HepG2 (cell line): ENCODE data around the gene JAK1. TPM values are rescaled to one million over a fixed set of nuclear protein-coding genes. Genes with fewer than 3 reads are reported as not detected.

ENCODE experiments used
- ATAC-seq: fragments of 200-7000 bp; cut with Tn5 transposase; 3 replicates; pipeline ENCODE4 v1.9.1; 2020; ENCODE audit warnings: mild to moderate bottlenecking, moderate library complexity
- BruUV-seq: library from RNA; stranded (reverse); fragments of 400-500 nt; replicated peaks from 2 replicates; lab custom pipeline; 2021; lab: Mats Ljungman, UMichigan
- CTCF ChIA-PET: fragments of 300-600 bp; formaldehyde crosslinking; extraction: SDS; loops from one replicate; lab custom pipeline; 2021; ENCODE audit warnings: low total read pairs, inconsistent platforms, low intra/inter-chr PET ratio; lab: Yijun Ruan, JAX
- POLR2A ChIA-PET: fragments of 350-600 bp; sonication (Branson Sonifier 250); formaldehyde crosslinking; loops from one replicate; lab custom pipeline; 2020; ENCODE audit warnings: antibody characterized with exemption, inconsistent platforms; lab: Yijun Ruan, JAX
- DNase-seq: peaks from one replicate; pipeline ENCODE4 v3.0.0-alpha.2; 2015; ENCODE audit warnings: low spot score
- FAIRE-seq: peaks from 3 replicates; lab custom pipeline; 2011; peaks lifted over from hg19 to GRCh38; lab: Jason Lieb, UNC
- H2AFZ ChIP-seq: one replicate; pipeline ENCODE4 v1.6.1; 2011; ENCODE audit warnings: low read length, inconsistent platforms
- H3K27ac ChIP-seq: fragments of 300-600 bp; 3 replicates; pipeline ENCODE4 v1.8.0; 2011; ENCODE audit warnings: mixed run types, mild to moderate bottlenecking, mixed read lengths, low read length, inconsistent platforms; ENCODE audit not compliant: insufficient read depth; ENCODE audit errors: extremely low read length
- H3K27me3 ChIP-seq, 2 experiments: fragments of 200-600 bp in 1 of 2; 2 replicates in 1 of 2; 3 replicates in 1 of 2; pipeline versions ENCODE4 v1.6.0 to v1.8.0; 2011; ENCODE audit warnings: low read length in 2 of 2, mild to moderate bottlenecking in 2 of 2, moderate library complexity in 2 of 2, inconsistent platforms in 1 of 2; ENCODE audit not compliant: insufficient read depth in 2 of 2, control insufficient read depth in 1 of 2
- H3K36me3 ChIP-seq, 2 experiments: fragments of 200-600 bp in 1 of 2; replicated peaks in 1 of 2; 2 replicates in 1 of 2; 3 replicates in 1 of 2; pipeline versions ENCODE4 v1.5.1 to v1.8.0; 2011; ENCODE audit warnings: low read length in 2 of 2, inconsistent platforms in 1 of 2; ENCODE audit not compliant: insufficient read depth in 2 of 2, control insufficient read depth in 1 of 2
- H3K4me1 ChIP-seq: 2 replicates; pipeline ENCODE4 v1.5.1; 2012; ENCODE audit warnings: low read length, inconsistent platforms; ENCODE audit not compliant: insufficient read depth
- H3K4me2 ChIP-seq: 2 replicates; pipeline ENCODE4 v1.6.0; 2011; ENCODE audit warnings: low read depth, low read length, inconsistent platforms
- H3K4me3 ChIP-seq, 3 experiments: fragments of 200-600 bp in 1 of 3; sonication (generic), shearing (Covaris generic) in 1 of 3; replicated peaks in 1 of 3; 2 replicates each; pipeline ENCODE4 v1.5.1; 2011 to 2016; ENCODE audit warnings: low read length in 3 of 3, inconsistent platforms in 2 of 3, low read depth in 2 of 3, mild to moderate bottlenecking in 2 of 3, control low read depth in 1 of 3, mixed read lengths in 1 of 3; ENCODE audit not compliant: insufficient read depth in 1 of 3
- H3K79me2 ChIP-seq: one replicate; pipeline ENCODE4 v1.6.1; 2011; ENCODE audit warnings: low read length, inconsistent platforms; ENCODE audit not compliant: insufficient read depth
- H3K9ac ChIP-seq: 2 replicates; pipeline ENCODE4 v1.6.0; 2011; ENCODE audit warnings: mild to moderate bottlenecking, low read depth, low read length, inconsistent platforms; ENCODE audit not compliant: insufficient read depth
- H3K9me3 ChIP-seq: 2 replicates; pipeline ENCODE4 v1.5.1; 2012; ENCODE audit warnings: mild to moderate bottlenecking, low read length
- H4K20me1 ChIP-seq: 2 replicates; pipeline ENCODE4 v1.6.0; 2011; ENCODE audit warnings: inconsistent platforms, mild to moderate bottlenecking, low read length, moderate library complexity; ENCODE audit not compliant: insufficient read depth
- CENPT ChIP-seq: sonication (generic); formaldehyde crosslinking; IDR thresholded peaks from 2 replicates; pipeline ENCODE4 v1.8.0; 2022; ENCODE audit warnings: low read depth, mild to moderate bottlenecking, moderate library complexity, missing genetic modification reagents
- CENPX ChIP-seq: sonication (generic); formaldehyde crosslinking; IDR thresholded peaks from 2 replicates; pipeline ENCODE4 v1.9.0; 2021; ENCODE audit warnings: mild to moderate bottlenecking, missing genetic modification reagents, moderate library complexity
- CHD4 ChIP-seq: fragments of 200-600 bp; sonication (generic); IDR thresholded peaks from 2 replicates; pipeline ENCODE4 v1.7.0; 2017; ENCODE audit warnings: mild to moderate bottlenecking, low read length, borderline replicate concordance
- MED8 ChIP-seq: sonication (generic); formaldehyde crosslinking; IDR thresholded peaks from 2 replicates; pipeline ENCODE4 v1.8.1; 2023; ENCODE audit warnings: mild to moderate bottlenecking, missing genetic modification reagents; ENCODE audit not compliant: insufficient replicate concordance
- NFE2L1 ChIP-seq: sonication (generic); formaldehyde crosslinking; IDR thresholded peaks from 2 replicates; pipeline ENCODE4 v1.4.0; 2020; ENCODE audit warnings: missing genetic modification reagents, mild to moderate bottlenecking, borderline replicate concordance
- RORA ChIP-seq: sonication (generic); formaldehyde crosslinking; IDR thresholded peaks from 2 replicates; pipeline ENCODE4 v1.5.0; 2020; ENCODE audit warnings: mild to moderate bottlenecking, missing genetic modification reagents, moderate library complexity
- SP2 ChIP-seq: sonication (generic); formaldehyde crosslinking; IDR thresholded peaks from 2 replicates; pipeline ENCODE4 v1.5.1; 2020; ENCODE audit warnings: mild to moderate bottlenecking, missing genetic modification reagents
- THAP11 ChIP-seq: IDR thresholded peaks from 2 replicates; pipeline ENCODE4 v1.6.1; 2016; ENCODE audit warnings: missing biosample characterization, missing genetic modification reagents
- ZFP36 ChIP-seq: fragments of 150-350 bp; IDR thresholded peaks from 2 replicates; pipeline ENCODE4 v1.6.1; 2018; ENCODE audit warnings: borderline replicate concordance, low read length, low read depth; ENCODE audit not compliant: partially characterized antibody
- ZNF441 ChIP-seq: sonication (generic); formaldehyde crosslinking; IDR thresholded peaks from 2 replicates; pipeline ENCODE4 v1.7.0; 2021; ENCODE audit warnings: missing genetic modification reagents, borderline replicate concordance
- ZNF556 ChIP-seq: sonication (generic); formaldehyde crosslinking; IDR thresholded peaks from 2 replicates; pipeline ENCODE4 v1.4.0; 2020; ENCODE audit warnings: mild to moderate bottlenecking, missing genetic modification reagents, borderline replicate concordance
- ZNF75D ChIP-seq: sonication (generic); formaldehyde crosslinking; IDR thresholded peaks from 2 replicates; pipeline ENCODE4 v1.8.1; 2023; ENCODE audit warnings: missing genetic modification reagents, mild to moderate bottlenecking, borderline replicate concordance
- WGBS: methylation state at CpG from one replicate; pipeline ENCODE4 v1.1.6; 2017; ENCODE audit warnings: low lambda C conversion rate; 5-methylcytosine and 5-hydroxymethylcytosine counted together
- in situ Hi-C: cut with HindIII; loops from 2 replicates; pipeline ENCODE4 v1.10.0; 2017; ENCODE audit warnings: low pct_unique_long_range_greater_than_20kb; ENCODE audit not compliant: extremely low pct_ligation_motif_present
- intact Hi-C: fragments of 100-400 bp; cut with micrococcal nuclease; formaldehyde crosslinking; loops from one replicate; pipeline ENCODE4 v1.10.0; 2022; ENCODE audit not compliant: unreplicated experiment
- polyA plus RNA-seq, 8 experiments: library from polyadenylated mRNA; depleted of rRNA in 3 of 8; stranded (reverse) in 7 of 8; unstranded in 1 of 8; fragments of >200 nt; fragmentation: Illumina TruSeq in 4 of 8; extraction: Trizol in 4 of 8; gene quantifications; 2 replicates each; pipeline versions ENCODE4 v1.2.1 to v1.2.3, GENCODE V29; 2011 to 2016; ENCODE audit warnings: low read depth in 4 of 8, missing spikeins in 1 of 8, mixed read lengths in 1 of 8; ENCODE audit not compliant: insufficient read depth in 1 of 8
- total RNA-seq, 5 experiments: library from RNA; depleted of rRNA; stranded (reverse); fragments of >200 nt; fragmentation: Illumina TruSeq; extraction: Trizol; gene quantifications; 2 replicates each; pipeline ENCODE4 v1.2.3, GENCODE V29; 2016; ENCODE audit warnings: low read depth in 1 of 5

The JAK1 gene
- total and polyA plus RNA-seq, 2 of the 13 experiments (the other 11 are each of a cell fraction or from before 2014, with no cell fraction given) = 23.9 to 42.4 TPM

- no peaks in the 10 kb centered on the region for H3K79me2 ChIP-seq
- H3K27me3 ChIP-seq = no peaks in the 10 kb centered on the region
- H2AFZ ChIP-seq = no peak overlapping the region
- H3K9me3 ChIP-seq = no peaks in the 10 kb centered on the region
- no peak overlapping the region for H3K4me3 ChIP-seq
- FAIRE-seq (no peak), ATAC-seq (no peak), DNase-seq (no peak)
- no peak overlapping the region for H3K9ac ChIP-seq
- in situ Hi-C loops (no loop called here), intact Hi-C loops (loop anchor here (2.0 kb wide), 1 partner anchor 28 kb away; no protein-coding TSS in a partner anchor)
- H3K36me3 ChIP-seq = no peaks in the 10 kb centered on the region
- no peak for TF ChIP-seq ZFP36
- no peak for TF ChIP-seq CHD4
- TF ChIP-seq CENPT (CRISPR knock-in tag) = no peak
- no peak for TF ChIP-seq THAP11 (CRISPR knock-in tag)
- TF ChIP-seq ZNF441 = no peak
- no peak for TF ChIP-seq NFE2L1
- TF ChIP-seq ZNF556 = no peak
- TF ChIP-seq CENPX = no peak
- TF ChIP-seq MED8 = no peak
- no peak for TF ChIP-seq ZNF75D (CRISPR knock-in tag)
- TF ChIP-seq SP2 (CRISPR knock-in tag) = no peak
- no peak for TF ChIP-seq RORA
- BruUV-seq = no TSS peak
- WGBS = 35% methylated on average over 2 of the region's 2 CpGs
- ChIA-PET POLR2A (no interaction called here), CTCF (no interaction called here)
- no peak overlapping the region for H3K27ac ChIP-seq
- peaks cover 30% of the 10 kb centered on the region for H3K4me1 ChIP-seq
- no peak overlapping the region for H3K4me2 ChIP-seq
- H4K20me1 ChIP-seq = no peaks in the 10 kb centered on the region
Measured at GRCh38 chr1:64974288-64974825, 8.0 kb upstream of the JAK1 start.
